GM10266 (cell line): ENCODE results near the gene EIF1.

Experiments
- DNase-seq: peaks from one replicate; pipeline ENCODE4 v3.0.0; 2012; ENCODE audit errors: extremely low spot score
- CTCF ChIP-seq: IDR thresholded peaks from 2 replicates; pipeline ENCODE4 v1.5.1; 2012; ENCODE audit warnings: mild to moderate bottlenecking, low read depth; ENCODE audit not compliant: control insufficient read depth, insufficient read depth; ENCODE audit errors: missing control alignments

EIF1 gene

GRCh38 chr17:41731836-41732235 lies 43.2 kb downstream of the EIF1 start:
- no peak for DNase-seq
- no peak for TF ChIP-seq CTCF

- no peak for TF ChIP-seq CTCF
These were observed 44.9 kb downstream of the EIF1 start for GRCh38 chr17:41733348-41734138.

GRCh38 chr17:41734139-41734948 lies 45.7 kb downstream of the EIF1 start, which contains the start of gene HAP1:
HAP1 (minus strand) TSS chr17:41734643; CDS start chr17:41734634, 9 bp downstream.
- DNase-seq, result no peak
- no peak for TF ChIP-seq CTCF

More at GRCh38 chr17:41733348-41734138, 44.9 kb downstream of the EIF1 start:
- no peak for DNase-seq

- no peak for DNase-seq
- TF ChIP-seq CTCF, result no peak
These were observed 46.2 kb downstream of the EIF1 start for GRCh38 chr17:41734949-41735313.

- no peak for DNase-seq
- TF ChIP-seq CTCF, result no peak
These were observed 47.1 kb downstream of the EIF1 start for GRCh38 chr17:41735744-41736143.

- no peak for DNase-seq
- no peak for TF ChIP-seq CTCF
These were observed 48.4 kb downstream of the EIF1 start for GRCh38 chr17:41736983-41737679.
